HG02763 (cell line): ENCODE measurements around the gene ICA1L.

Experiments used
- ATAC-seq: cut with Tn5 transposase; IDR thresholded peaks from one replicate; pipeline ENCODE4 v1.9.1; 2021; ENCODE audit warnings: mild to moderate bottlenecking, moderate library complexity; ENCODE audit not compliant: unreplicated experiment

ICA1L gene

GRCh38 chr2:202786842-202787241 is 84.7 kb downstream of the ICA1L start:
- ATAC-seq = no peak

GRCh38 chr2:202782940-202783558 is 88.5 kb downstream of the ICA1L start:
- ATAC-seq = no peak

- ATAC-seq = peak; percentile 88
Observed at GRCh38 chr2:202780514-202781021, 91.0 kb downstream of the ICA1L start.

GRCh38 chr2:202778217-202778616 is 93.3 kb downstream of the ICA1L start:
- no peak for ATAC-seq

GRCh38 chr2:202774104-202774503 is 97.5 kb downstream of the ICA1L start:
- ATAC-seq = no peak

- ATAC-seq = no peak
Observed at GRCh38 chr2:202773301-202773973, 98.1 kb downstream of the ICA1L start.

- ATAC-seq = no peak
Observed at GRCh38 chr2:202771741-202772460, 99.7 kb downstream of the ICA1L start.

GRCh38 chr2:202771336-202771735 is 100.2 kb downstream of the ICA1L start:
- no peak for ATAC-seq

GRCh38 chr2:202769201-202769600 is 102.4 kb downstream of the ICA1L start:
- ATAC-seq = no peak

- no peak for ATAC-seq
Observed at GRCh38 chr2:202768273-202768672, 103.3 kb downstream of the ICA1L start.

GRCh38 chr2:202765436-202765835 is 106.1 kb downstream of the ICA1L start:
- no peak for ATAC-seq

- ATAC-seq = no peak
Observed at GRCh38 chr2:202764991-202765390, 106.6 kb downstream of the ICA1L start.

- ATAC-seq = no peak
Observed at GRCh38 chr2:202763916-202764315, 107.7 kb downstream of the ICA1L start.

GRCh38 chr2:202762556-202762955 is 109.0 kb downstream of the ICA1L start:
- ATAC-seq = no peak

- no peak for ATAC-seq
Observed at GRCh38 chr2:202760848-202761247, 110.7 kb downstream of the ICA1L start.

GRCh38 chr2:202758604-202759003 is 113.0 kb downstream of the ICA1L start:
- no peak for ATAC-seq

- ATAC-seq = no peak
Observed at GRCh38 chr2:202758128-202758527, 113.4 kb downstream of the ICA1L start.

- ATAC-seq = no peak
Observed at GRCh38 chr2:202757339-202757738, 114.2 kb downstream of the ICA1L start.

GRCh38 chr2:202756598-202756997 is 115.0 kb downstream of the ICA1L start:
- no peak for ATAC-seq

GRCh38 chr2:202754936-202755335 is 116.6 kb downstream of the ICA1L start:
- ATAC-seq = no peak

GRCh38 chr2:202752071-202752470 is 119.5 kb downstream of the ICA1L start:
- ATAC-seq = no peak
